ENCODE results near the gene PLEKHH3. TPM values are rescaled to one million over a fixed set of nuclear protein-coding genes. Genes with fewer than 3 reads are reported as not detected.

The PLEKHH3 gene
- total RNA-seq, 2 donors from 2014 or later, result 13.7 to 24.3 TPM

GRCh38 chr17:42694524-42694923 lies 17.7 kb upstream of the PLEKHH3 start:
- WGBS, 2 experiments (ENCODE audit: insufficient coverage in 1 of 2, insufficient read length in 1 of 2), result 91% methylated on average over 3 of the region's 3 CpGs; no CpG with 5 or more reads in 1 of the 2 experiments
- no peak for DNase-seq
- Histone ChIP-seq H3K27me3 (ENCODE audit: control insufficient read depth, insufficient read depth, low read length, poor library complexity, severe bottlenecking) (no peaks in the 10 kb centered on the region), H3K9me3 (ENCODE audit: control insufficient read depth, low read length) (no peaks in the 10 kb centered on the region), H3K36me3 (ENCODE audit: control insufficient read depth, insufficient read depth, low read length) (peaks cover 6% of the 10 kb centered on the region), H3K27ac (ENCODE audit: low read depth, low read length) (no peak overlapping the region), H3K4me1 (ENCODE audit: control insufficient read depth, insufficient read depth, low read length) (peaks cover 5% of the 10 kb centered on the region), H3K4me3 (ENCODE audit: low read length) (no peak overlapping the region), H3K9ac (ENCODE audit: extremely low read depth, low read length, poor library complexity, severe bottlenecking) (no peak overlapping the region)
- Mint-ChIP-seq H3K4me3 (no peak overlapping the region), H3K27me3 (ENCODE audit: insufficient read depth) (no peaks in the 10 kb centered on the region), H3K36me3 (ENCODE audit: low read depth) (peaks cover 12% of the 10 kb centered on the region), H3K27ac (no peak overlapping the region), H3K9me3 (no peaks in the 10 kb centered on the region), H3K4me1 (peaks cover 7% of the 10 kb centered on the region)
- no peak for TF ChIP-seq CTCF (conservative IDR thresholded peaks at IDR 0.05)

DNA sequence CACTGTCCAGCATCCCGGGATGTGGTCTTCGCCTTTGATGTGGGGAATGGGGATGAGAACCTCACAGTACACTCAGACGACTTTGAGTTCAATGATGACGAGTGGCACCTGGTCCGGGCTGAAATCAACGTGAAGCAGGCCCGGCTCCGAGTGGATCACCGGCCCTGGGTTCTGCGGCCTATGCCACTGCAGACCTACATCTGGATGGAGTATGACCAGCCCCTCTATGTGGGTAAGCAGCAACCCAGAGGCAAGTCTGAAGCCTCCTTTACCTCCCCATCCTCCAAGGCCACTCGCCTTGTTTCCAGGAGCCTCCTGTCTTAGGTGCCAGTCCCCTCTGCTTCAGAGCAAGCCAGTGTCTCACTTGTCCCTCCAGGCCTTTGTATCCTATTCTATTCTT lies 15.7 kb upstream of the PLEKHH3 start:
- no peak overlapping the region for H3K27ac Mint-ChIP-seq
- peaks cover 11% of the 10 kb centered on the region for H3K36me3 ChIP-seq (ENCODE audit: control insufficient read depth, insufficient read depth, low read length)
- WGBS, 2 experiments (ENCODE audit: insufficient coverage in 1 of 2, insufficient read length in 1 of 2), result 92 to 93% methylated on average over 10 to 11 of the region's 11 CpGs

GRCh38 chr17:42691021-42691545 lies 14.3 kb upstream of the PLEKHH3 start:
- Histone ChIP-seq H3K4me3 (ENCODE audit: low read length) (no peak overlapping the region), H3K4me1 (ENCODE audit: control insufficient read depth, insufficient read depth, low read length) (no peaks in the 10 kb centered on the region), H3K9ac (ENCODE audit: extremely low read depth, low read length, poor library complexity, severe bottlenecking) (no peak overlapping the region), H3K36me3 (ENCODE audit: control insufficient read depth, insufficient read depth, low read length) (peaks cover 8% of the 10 kb centered on the region), H3K27me3 (ENCODE audit: control insufficient read depth, insufficient read depth, low read length, poor library complexity, severe bottlenecking) (no peaks in the 10 kb centered on the region), H3K9me3 (ENCODE audit: control insufficient read depth, low read length) (no peaks in the 10 kb centered on the region), H3K27ac (ENCODE audit: low read depth, low read length) (no peak overlapping the region)
- Mint-ChIP-seq H3K36me3 (ENCODE audit: low read depth) (peaks cover 12% of the 10 kb centered on the region), H3K9me3 (no peaks in the 10 kb centered on the region), H3K4me1 (no peaks in the 10 kb centered on the region), H3K27me3 (ENCODE audit: insufficient read depth) (peaks cover 2% of the 10 kb centered on the region), H3K4me3 (no peak overlapping the region), H3K27ac (no peak overlapping the region)
- no peak for DNase-seq
- no peak for TF ChIP-seq CTCF (conservative IDR thresholded peaks at IDR 0.05)
- WGBS, 2 experiments (ENCODE audit: insufficient coverage in 1 of 2, insufficient read length in 1 of 2), result 93 to 99% methylated on average over 10 to 12 of the region's 12 CpGs

More for the DNA sequence above, 15.7 kb upstream of the PLEKHH3 start:
- no peaks in the 10 kb centered on the region for H3K9me3 Mint-ChIP-seq
- peaks cover 2% of the 10 kb centered on the region for H3K27me3 Mint-ChIP-seq (ENCODE audit: insufficient read depth)
- no peak overlapping the region for H3K27ac ChIP-seq (ENCODE audit: low read depth, low read length)
- no peaks in the 10 kb centered on the region for H3K4me1 Mint-ChIP-seq
- TF ChIP-seq CTCF (conservative IDR thresholded peaks at IDR 0.05), result no peak
- no peaks in the 10 kb centered on the region for H3K9me3 ChIP-seq (ENCODE audit: control insufficient read depth, low read length)
- no peak overlapping the region for H3K9ac ChIP-seq (ENCODE audit: extremely low read depth, low read length, poor library complexity, severe bottlenecking)
- no peaks in the 10 kb centered on the region for H3K27me3 ChIP-seq (ENCODE audit: control insufficient read depth, insufficient read depth, low read length, poor library complexity, severe bottlenecking)
- no peak overlapping the region for H3K4me3 ChIP-seq (ENCODE audit: low read length)
- no peaks in the 10 kb centered on the region for H3K4me1 ChIP-seq (ENCODE audit: control insufficient read depth, insufficient read depth, low read length)
- H3K36me3 Mint-ChIP-seq (ENCODE audit: low read depth), result peaks cover 14% of the 10 kb centered on the region
- no peak for DNase-seq
- no peak overlapping the region for H3K4me3 Mint-ChIP-seq

All from endodermal cell (in vitro differentiated cells).